ENCODE data around the gene IKZF1.

IKZF1 gene

GRCh38 chr7:50369143-50370026, 64.9 kb downstream of the IKZF1 start:
- DNase-seq (ENCODE audit: low read depth in 2 of 2, low spot score in 1 of 2): no peak

- no peak for DNase-seq (ENCODE audit: low read depth in 2 of 2, low spot score in 1 of 2)
Measured at GRCh38 chr7:50370884-50371283, 66.4 kb downstream of the IKZF1 start.

- DNase-seq (ENCODE audit: low read depth in 2 of 2, low spot score in 1 of 2): no peak
Measured at GRCh38 chr7:50371551-50372021, 67.1 kb downstream of the IKZF1 start.

GRCh38 chr7:50372923-50373322, 68.4 kb downstream of the IKZF1 start:
- DNase-seq (ENCODE audit: low read depth in 2 of 2, low spot score in 1 of 2): no peak

- no peak for DNase-seq (ENCODE audit: low read depth in 2 of 2, low spot score in 1 of 2)
Measured at GRCh38 chr7:50376056-50376820, 71.7 kb downstream of the IKZF1 start.

- DNase-seq (ENCODE audit: low read depth in 2 of 2, low spot score in 1 of 2): no peak
Measured at GRCh38 chr7:50377356-50377755, 72.8 kb downstream of the IKZF1 start.

- no peak for DNase-seq (ENCODE audit: low read depth in 2 of 2, low spot score in 1 of 2)
Measured at GRCh38 chr7:50379082-50379481, 74.6 kb downstream of the IKZF1 start.

- DNase-seq (ENCODE audit: low read depth in 2 of 2, low spot score in 1 of 2): no peak
Measured at GRCh38 chr7:50379539-50379938, 75.0 kb downstream of the IKZF1 start.

GRCh38 chr7:50382455-50382854, 77.9 kb downstream of the IKZF1 start:
- DNase-seq (ENCODE audit: low read depth in 2 of 2, low spot score in 1 of 2): no peak

GRCh38 chr7:50387351-50387750, 82.8 kb downstream of the IKZF1 start:
- no peak for DNase-seq (ENCODE audit: low read depth in 2 of 2, low spot score in 1 of 2)

- DNase-seq (ENCODE audit: low read depth in 2 of 2, low spot score in 1 of 2): no peak
Measured at GRCh38 chr7:50389961-50390360, 85.4 kb downstream of the IKZF1 start.

- DNase-seq (ENCODE audit: low read depth in 2 of 2, low spot score in 1 of 2): no peak
Measured at GRCh38 chr7:50391386-50391785, 86.9 kb downstream of the IKZF1 start.

- no peak for DNase-seq (ENCODE audit: low read depth in 2 of 2, low spot score in 1 of 2)
Measured at GRCh38 chr7:50393076-50393475, 88.6 kb downstream of the IKZF1 start.

GRCh38 chr7:50393547-50394252, 89.2 kb downstream of the IKZF1 start:
- DNase-seq (ENCODE audit: low read depth in 2 of 2, low spot score in 1 of 2): peak in 1 of 2 donors; percentile 32

- no peak for DNase-seq (ENCODE audit: low read depth in 2 of 2, low spot score in 1 of 2)
Measured at GRCh38 chr7:50394315-50394714, 89.8 kb downstream of the IKZF1 start.

- DNase-seq (ENCODE audit: low read depth in 2 of 2, low spot score in 1 of 2): no peak
Measured at GRCh38 chr7:50396856-50397255, 92.3 kb downstream of the IKZF1 start.

- DNase-seq (ENCODE audit: low read depth in 2 of 2, low spot score in 1 of 2): no peak
Measured at GRCh38 chr7:50397320-50397970, 92.9 kb downstream of the IKZF1 start.

GRCh38 chr7:50397971-50398324, 93.4 kb downstream of the IKZF1 start:
- DNase-seq (ENCODE audit: low read depth in 2 of 2, low spot score in 1 of 2): no peak

GRCh38 chr7:50399206-50399605, 94.7 kb downstream of the IKZF1 start:
- DNase-seq (ENCODE audit: low read depth in 2 of 2, low spot score in 1 of 2): no peak

GRCh38 chr7:50399635-50400034, 95.1 kb downstream of the IKZF1 start:
- no peak for DNase-seq (ENCODE audit: low read depth in 2 of 2, low spot score in 1 of 2)

- no peak for DNase-seq (ENCODE audit: low read depth in 2 of 2, low spot score in 1 of 2)
Measured at GRCh38 chr7:50400114-50400513, 95.6 kb downstream of the IKZF1 start.
